RWPE1 (cell line): ENCODE measurements around the gene NBAS.

Source experiments
- CTCF ChIA-PET: fragments of 350-600 bp; sonication (Branson Sonifier 250); formaldehyde crosslinking; extraction: SDS; loops from one replicate; lab custom pipeline; 2021; lab: Yijun Ruan, JAX
- POLR2A ChIA-PET: fragments of 400-600 bp; formaldehyde crosslinking; extraction: SDS; loops from one replicate; lab custom pipeline; 2020; ENCODE audit warnings: antibody characterized with exemption; ENCODE audit not compliant: low non-redundant PET; lab: Yijun Ruan, JAX
- DNase-seq: peaks from one replicate; pipeline ENCODE4 v3.0.0; 2012; ENCODE audit warnings: low spot score
- H3K27ac ChIP-seq: fragments of 450-650 bp; 2 replicates; pipeline ENCODE4 v1.5.1; 2017
- CTCF ChIP-seq: fragments of 450-650 bp; conservative IDR thresholded peaks from 2 replicates; pipeline ENCODE4 v1.5.1; 2017; ENCODE audit warnings: low read depth, mild to moderate bottlenecking

The NBAS gene

GRCh38 chr2:15201009-15201408 is 360.1 kb downstream of the NBAS start:
- TF ChIP-seq CTCF: no peak
- DNase-seq: no peak
- no peak overlapping the region for H3K27ac ChIP-seq
- ChIA-PET POLR2A (no interaction called here), CTCF (interaction anchor here (0.6 kb wide), 1 partner anchor 578 kb away, joined by 3 read pairs; no protein-coding TSS in a partner anchor)

DNA sequence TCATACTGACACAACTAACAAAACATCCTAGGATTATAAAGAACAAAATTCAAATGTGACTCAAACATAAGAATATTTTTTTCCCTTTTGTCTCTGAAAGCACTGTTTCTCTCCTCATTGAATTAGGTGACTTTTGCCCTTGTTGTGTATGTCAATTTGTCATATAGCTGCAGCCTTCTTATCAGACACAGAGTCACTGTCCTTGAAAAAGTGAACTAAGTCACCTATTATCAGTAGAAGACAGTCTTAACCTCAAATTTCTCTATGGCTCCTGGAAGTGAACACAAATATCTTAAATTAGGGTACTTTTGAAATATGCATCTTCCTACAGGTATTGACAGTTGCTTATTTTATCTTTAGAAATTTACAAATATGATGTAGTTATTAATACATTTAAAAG is 360.6 kb downstream of the NBAS start:
- ChIA-PET POLR2A (no interaction called here), CTCF (no interaction called here)
- DNase-seq: no peak
- H3K27ac ChIP-seq: no peak overlapping the region
- TF ChIP-seq CTCF: no peak

DNA sequence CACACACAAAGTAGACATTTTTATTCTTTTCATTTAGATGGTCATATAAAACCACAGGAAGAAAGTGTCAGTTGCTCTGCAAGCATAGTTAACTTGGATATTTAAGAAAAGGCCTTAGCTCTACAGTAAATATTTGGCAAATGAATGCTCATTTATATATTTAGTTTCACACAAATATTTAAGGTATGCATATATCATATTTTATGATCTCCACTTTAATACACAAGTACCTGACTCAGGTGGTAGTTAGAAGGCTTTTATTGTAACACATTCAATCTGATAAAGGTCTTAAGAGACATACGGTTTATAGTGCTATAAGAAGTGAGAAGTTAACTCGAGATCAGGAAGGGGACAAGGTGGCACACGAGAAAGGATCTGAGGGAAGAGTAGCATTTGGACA is 363.1 kb downstream of the NBAS start:
- no peak for DNase-seq
- ChIA-PET CTCF (no interaction called here), POLR2A (no interaction called here)
- no peak overlapping the region for H3K27ac ChIP-seq
- no peak for TF ChIP-seq CTCF

- TF ChIP-seq CTCF: no peak
- POLR2A ChIA-PET: no interaction called here
These were observed 365.3 kb downstream of the NBAS start for GRCh38 chr2:15195813-15196212.

DNA sequence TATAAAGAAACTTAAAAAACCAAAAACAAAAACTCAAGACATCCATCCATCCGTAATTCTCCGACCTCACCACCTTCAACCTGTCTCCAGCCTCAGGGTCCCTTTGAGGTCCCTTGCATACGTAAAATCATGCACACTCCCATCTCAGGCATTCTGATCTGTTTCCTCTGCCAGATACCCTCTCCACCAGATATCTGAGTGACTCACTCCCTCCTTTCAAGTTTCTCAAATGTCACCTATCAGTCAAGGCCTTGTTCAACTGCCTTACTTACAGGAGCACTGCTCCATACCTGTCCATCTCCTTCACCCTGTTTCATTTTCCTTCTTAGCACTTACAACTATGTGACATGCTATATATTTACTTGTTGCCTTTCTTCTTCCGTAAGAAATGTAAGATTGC is 369.3 kb downstream of the NBAS start:
- DNase-seq: no peak
- H3K27ac ChIP-seq: no peak overlapping the region
- POLR2A ChIA-PET: no interaction called here
- CTCF ChIA-PET: interaction anchor here (0.6 kb wide), 2 partner anchors 23 to 235 kb away, joined by 3 to 4 read pairs; no protein-coding TSS in a partner anchor
- no peak for TF ChIP-seq CTCF

More at GRCh38 chr2:15195813-15196212, 365.3 kb downstream of the NBAS start:
- no peak for DNase-seq
- CTCF ChIA-PET: no interaction called here
- no peak overlapping the region for H3K27ac ChIP-seq

DNA sequence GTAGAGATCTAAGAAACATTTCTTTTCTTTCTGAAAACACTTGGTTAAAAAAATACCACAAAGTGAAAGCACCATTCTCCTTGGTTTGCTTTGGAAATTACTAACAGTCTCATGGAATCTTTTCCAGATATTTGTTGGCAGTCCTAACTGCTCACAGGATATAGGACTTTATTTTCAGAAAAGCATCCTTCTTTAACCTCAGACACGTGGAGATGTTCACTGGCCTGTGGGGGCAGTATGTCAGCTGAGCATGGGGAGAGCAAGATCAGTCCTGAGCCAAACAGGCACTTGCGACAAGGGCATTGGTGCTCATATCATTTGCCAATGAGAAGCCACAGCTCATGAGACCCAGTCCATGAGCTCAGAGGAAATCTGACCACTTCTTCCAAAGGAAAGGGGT is 371.9 kb downstream of the NBAS start:
- TF ChIP-seq CTCF: no peak
- no peak overlapping the region for H3K27ac ChIP-seq
- no peak for DNase-seq
- CTCF ChIA-PET: no interaction called here
- POLR2A ChIA-PET: no interaction called here

- CTCF ChIA-PET: no interaction called here
- DNase-seq: no peak
- no peak for TF ChIP-seq CTCF
- no peak overlapping the region for H3K27ac ChIP-seq
- POLR2A ChIA-PET: no interaction called here
These were observed 373.4 kb downstream of the NBAS start for GRCh38 chr2:15187702-15188101.
